NB4 (cell line): ENCODE data around the gene GAS1.

Source experiments
- TF ChIP-seq, protein P1 (sequence below): IDR thresholded peaks from one replicate; pipeline ENCODE4 v1.5.1; 2012; ENCODE audit warnings: low read depth, low read length
- TF ChIP-seq, protein P2 (sequence below): IDR thresholded peaks from 2 replicates; pipeline ENCODE4 v1.6.1; 2011; ENCODE audit warnings: low read depth, low read length

DNA sequence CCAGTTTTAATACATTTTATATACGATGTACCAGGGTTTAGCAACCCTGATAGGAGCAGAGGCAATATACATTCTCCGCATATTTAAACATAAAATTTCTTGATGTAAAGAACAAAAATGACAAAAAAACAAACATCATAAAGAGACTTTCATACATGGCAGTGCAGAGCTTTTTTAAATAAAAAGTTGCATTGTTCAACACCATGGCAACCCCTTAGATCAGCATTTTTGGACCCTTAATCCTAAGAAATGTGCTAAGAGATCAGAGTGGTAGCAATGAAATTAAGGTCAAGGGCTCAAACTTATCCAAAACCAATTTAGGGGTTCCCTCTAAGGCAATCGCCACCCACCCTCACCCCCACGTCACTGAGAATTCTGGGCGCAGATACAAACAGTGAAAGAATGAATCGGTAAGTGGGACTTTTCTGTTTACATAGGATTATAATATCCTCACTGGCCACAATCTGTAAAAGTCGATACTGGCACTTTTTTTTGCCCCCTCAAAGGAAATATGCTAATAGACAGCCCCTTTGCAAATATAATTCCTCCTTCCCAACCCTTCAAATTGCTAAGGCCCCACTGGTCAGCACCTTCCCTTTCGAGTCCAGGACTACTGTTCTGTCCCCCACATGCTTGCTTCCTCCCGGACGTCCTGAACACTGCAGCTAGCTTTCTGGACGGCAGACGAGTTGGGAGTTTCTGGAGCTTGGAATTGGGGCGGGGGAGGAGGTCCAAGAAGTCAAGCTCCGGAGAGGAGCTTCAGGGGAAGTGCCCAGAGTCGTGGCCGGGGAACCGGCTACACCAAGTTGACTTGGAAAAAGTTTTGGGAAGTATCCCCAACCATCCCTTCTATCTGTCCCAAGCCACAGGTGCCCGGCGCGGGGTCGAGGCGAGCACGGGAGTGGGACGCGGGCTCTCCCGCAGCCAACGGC, 2.2 kb downstream of the GAS1 start:
- TF ChIP-seq, protein P1, sequence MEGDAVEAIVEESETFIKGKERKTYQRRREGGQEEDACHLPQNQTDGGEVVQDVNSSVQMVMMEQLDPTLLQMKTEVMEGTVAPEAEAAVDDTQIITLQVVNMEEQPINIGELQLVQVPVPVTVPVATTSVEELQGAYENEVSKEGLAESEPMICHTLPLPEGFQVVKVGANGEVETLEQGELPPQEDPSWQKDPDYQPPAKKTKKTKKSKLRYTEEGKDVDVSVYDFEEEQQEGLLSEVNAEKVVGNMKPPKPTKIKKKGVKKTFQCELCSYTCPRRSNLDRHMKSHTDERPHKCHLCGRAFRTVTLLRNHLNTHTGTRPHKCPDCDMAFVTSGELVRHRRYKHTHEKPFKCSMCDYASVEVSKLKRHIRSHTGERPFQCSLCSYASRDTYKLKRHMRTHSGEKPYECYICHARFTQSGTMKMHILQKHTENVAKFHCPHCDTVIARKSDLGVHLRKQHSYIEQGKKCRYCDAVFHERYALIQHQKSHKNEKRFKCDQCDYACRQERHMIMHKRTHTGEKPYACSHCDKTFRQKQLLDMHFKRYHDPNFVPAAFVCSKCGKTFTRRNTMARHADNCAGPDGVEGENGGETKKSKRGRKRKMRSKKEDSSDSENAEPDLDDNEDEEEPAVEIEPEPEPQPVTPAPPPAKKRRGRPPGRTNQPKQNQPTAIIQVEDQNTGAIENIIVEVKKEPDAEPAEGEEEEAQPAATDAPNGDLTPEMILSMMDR: no peak
- TF ChIP-seq, protein P2, sequence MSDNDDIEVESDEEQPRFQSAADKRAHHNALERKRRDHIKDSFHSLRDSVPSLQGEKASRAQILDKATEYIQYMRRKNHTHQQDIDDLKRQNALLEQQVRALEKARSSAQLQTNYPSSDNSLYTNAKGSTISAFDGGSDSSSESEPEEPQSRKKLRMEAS: no peak
